Neural progenitor cell (in vitro differentiated cells): ENCODE data around the gene CBR3.

Source experiments
- EZH2 ChIP-seq: fragments of 200-600 bp; sonication (generic); IDR thresholded peaks from 2 replicates; pipeline ENCODE4 v1.6.1; 2017; ENCODE audit warnings: antibody characterized with exemption, mild to moderate bottlenecking, moderate library complexity
- EZH2phosphoT487 ChIP-seq: fragments of 200-600 bp; sonication (generic); IDR thresholded peaks from 2 replicates; pipeline ENCODE4 v1.6.1; 2017; ENCODE audit warnings: antibody characterized with exemption
- TF ChIP-seq, protein P1 (sequence below): fragments of 200-600 bp; sonication (generic); IDR thresholded peaks from 2 replicates; pipeline ENCODE4 v1.5.1; 2017; ENCODE audit warnings: antibody characterized with exemption, mild to moderate bottlenecking

DNA sequence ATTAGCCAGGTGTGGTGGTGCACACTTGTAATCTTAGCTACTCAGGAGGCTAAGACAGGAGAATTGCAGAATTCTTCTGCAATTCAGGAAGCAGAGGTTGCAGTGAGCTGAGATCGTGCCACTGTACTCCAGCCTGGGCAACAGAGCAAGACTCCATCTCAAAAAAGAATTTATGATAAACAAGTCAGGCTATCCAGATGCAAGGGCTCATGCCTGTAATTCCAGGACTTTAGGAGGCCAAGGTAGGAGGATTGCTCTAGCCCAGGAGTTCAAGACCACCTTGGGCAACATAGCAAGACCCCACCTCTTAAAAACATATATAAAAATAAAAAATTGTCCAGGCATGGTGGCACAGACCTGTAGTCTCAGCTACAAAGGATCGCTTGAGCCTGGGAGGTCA, 10.5 kb upstream of the CBR3 start:
- TF ChIP-seq, protein P1, sequence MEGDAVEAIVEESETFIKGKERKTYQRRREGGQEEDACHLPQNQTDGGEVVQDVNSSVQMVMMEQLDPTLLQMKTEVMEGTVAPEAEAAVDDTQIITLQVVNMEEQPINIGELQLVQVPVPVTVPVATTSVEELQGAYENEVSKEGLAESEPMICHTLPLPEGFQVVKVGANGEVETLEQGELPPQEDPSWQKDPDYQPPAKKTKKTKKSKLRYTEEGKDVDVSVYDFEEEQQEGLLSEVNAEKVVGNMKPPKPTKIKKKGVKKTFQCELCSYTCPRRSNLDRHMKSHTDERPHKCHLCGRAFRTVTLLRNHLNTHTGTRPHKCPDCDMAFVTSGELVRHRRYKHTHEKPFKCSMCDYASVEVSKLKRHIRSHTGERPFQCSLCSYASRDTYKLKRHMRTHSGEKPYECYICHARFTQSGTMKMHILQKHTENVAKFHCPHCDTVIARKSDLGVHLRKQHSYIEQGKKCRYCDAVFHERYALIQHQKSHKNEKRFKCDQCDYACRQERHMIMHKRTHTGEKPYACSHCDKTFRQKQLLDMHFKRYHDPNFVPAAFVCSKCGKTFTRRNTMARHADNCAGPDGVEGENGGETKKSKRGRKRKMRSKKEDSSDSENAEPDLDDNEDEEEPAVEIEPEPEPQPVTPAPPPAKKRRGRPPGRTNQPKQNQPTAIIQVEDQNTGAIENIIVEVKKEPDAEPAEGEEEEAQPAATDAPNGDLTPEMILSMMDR: no peak
- TF ChIP-seq EZH2 (no peak), EZH2phosphoT487 (no peak)
